BE2C (cell line): ENCODE results near the gene COL8A2.

ENCODE experiments used
- DNase-seq: peaks from one replicate; pipeline ENCODE4 v3.0.0-alpha.2; 2020
- H3K27me3 ChIP-seq: fragments of 250-450 bp; sonication (Bioruptor Pico); 2 replicates; pipeline ENCODE4 v1.5.1; 2020; ENCODE audit warnings: mild to moderate bottlenecking
- H3K36me3 ChIP-seq: fragments of 250-450 bp; sonication (Bioruptor Pico); 2 replicates; pipeline ENCODE4 v1.5.1; 2020; ENCODE audit warnings: mild to moderate bottlenecking
- H3K4me1 ChIP-seq: fragments of 250-450 bp; sonication (Bioruptor Pico); 2 replicates; pipeline ENCODE4 v1.5.1; 2020
- H3K4me3 ChIP-seq: 2 replicates; pipeline ENCODE4 v1.5.1; 2011; ENCODE audit warnings: low read depth, low read length
- H3K9me3 ChIP-seq: fragments of 250-450 bp; sonication (Bioruptor Pico); 2 replicates; pipeline ENCODE4 v1.5.1; 2020
- TF ChIP-seq, protein P1 (sequence below): IDR thresholded peaks from 2 replicates; pipeline ENCODE4 v1.5.1; 2012; ENCODE audit warnings: mild to moderate bottlenecking, low read depth, low read length

COL8A2 gene

DNA sequence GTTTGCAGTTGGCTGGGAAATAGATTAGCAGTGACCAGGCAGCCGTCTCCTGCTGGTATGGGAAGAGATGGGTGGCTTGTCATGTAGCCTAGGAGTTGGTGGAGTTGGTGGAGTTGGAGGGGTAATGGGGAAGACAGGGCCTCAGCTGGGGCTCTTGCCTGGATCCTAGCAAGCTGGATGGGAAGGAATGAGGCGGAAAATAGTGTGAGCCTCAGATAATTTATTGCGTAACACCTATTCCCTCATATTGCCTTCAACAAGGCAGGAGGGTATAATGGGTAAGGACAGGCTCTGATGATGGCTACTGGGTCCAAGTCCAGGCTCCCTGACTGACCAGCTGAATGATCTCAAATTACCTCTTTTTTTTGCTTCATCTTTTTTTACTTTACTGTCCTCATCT lies 43.5 kb upstream of the COL8A2 start:
- TF ChIP-seq, protein P1, sequence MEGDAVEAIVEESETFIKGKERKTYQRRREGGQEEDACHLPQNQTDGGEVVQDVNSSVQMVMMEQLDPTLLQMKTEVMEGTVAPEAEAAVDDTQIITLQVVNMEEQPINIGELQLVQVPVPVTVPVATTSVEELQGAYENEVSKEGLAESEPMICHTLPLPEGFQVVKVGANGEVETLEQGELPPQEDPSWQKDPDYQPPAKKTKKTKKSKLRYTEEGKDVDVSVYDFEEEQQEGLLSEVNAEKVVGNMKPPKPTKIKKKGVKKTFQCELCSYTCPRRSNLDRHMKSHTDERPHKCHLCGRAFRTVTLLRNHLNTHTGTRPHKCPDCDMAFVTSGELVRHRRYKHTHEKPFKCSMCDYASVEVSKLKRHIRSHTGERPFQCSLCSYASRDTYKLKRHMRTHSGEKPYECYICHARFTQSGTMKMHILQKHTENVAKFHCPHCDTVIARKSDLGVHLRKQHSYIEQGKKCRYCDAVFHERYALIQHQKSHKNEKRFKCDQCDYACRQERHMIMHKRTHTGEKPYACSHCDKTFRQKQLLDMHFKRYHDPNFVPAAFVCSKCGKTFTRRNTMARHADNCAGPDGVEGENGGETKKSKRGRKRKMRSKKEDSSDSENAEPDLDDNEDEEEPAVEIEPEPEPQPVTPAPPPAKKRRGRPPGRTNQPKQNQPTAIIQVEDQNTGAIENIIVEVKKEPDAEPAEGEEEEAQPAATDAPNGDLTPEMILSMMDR = no peak
- H3K36me3 ChIP-seq = peaks cover 11% of the 10 kb centered on the region
- no peak for DNase-seq

DNA sequence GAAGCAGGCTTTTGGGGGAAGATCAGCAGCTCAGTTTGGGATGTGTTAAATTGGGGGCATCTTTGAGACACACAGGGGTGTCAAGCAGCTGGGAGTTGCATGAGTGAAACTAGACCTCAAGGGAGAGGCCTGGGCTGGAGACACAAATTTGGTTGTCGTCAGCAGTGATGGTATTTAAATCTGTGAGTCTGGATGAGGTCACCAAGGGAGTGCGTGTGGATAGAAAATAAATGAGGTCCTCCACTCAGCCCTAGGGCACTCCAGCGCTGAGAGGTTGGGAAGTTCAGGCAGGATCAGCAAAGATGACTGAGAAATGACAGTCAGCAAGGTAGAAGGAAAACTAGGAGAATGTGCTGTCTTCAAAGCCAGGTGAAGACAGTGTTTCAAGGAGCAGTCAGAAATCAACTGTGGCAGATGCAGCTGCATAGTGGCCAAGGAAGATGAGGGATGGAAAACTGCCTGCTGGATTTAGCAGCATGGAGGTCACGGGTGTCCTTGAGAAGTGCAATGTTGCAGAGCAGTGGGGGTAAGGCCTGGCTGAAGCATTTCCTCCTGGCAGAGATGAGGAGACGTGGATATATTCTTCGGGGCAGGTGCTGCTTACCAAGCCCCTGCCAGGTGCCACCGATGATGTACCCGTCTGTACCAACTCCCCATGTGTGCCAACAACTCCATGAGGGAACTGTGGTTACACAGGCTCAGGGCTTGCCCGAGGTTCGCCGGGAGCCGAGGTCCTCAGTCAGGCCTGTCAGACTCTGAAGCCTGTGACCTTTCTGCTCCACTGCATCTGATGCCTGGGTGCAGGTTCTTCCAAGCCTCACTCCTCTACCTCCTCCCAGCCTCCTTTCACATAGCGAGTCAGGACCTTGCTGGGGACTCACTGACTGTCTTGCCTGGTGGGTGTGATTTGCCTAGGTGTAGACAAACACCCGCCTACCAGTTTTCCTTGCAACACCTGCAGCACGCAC lies 42.2 kb upstream of the COL8A2 start:
- peaks cover 7% of the 10 kb centered on the region; the same call in 1 of the 2 replicates for H3K36me3 ChIP-seq

More for the DNA sequence above, 43.5 kb upstream of the COL8A2 start:
- Histone ChIP-seq H3K27me3 (no peaks in the 10 kb centered on the region), H3K4me3 (no peak overlapping the region), H3K4me1 (no peaks in the 10 kb centered on the region), H3K9me3 (no peaks in the 10 kb centered on the region)

DNA sequence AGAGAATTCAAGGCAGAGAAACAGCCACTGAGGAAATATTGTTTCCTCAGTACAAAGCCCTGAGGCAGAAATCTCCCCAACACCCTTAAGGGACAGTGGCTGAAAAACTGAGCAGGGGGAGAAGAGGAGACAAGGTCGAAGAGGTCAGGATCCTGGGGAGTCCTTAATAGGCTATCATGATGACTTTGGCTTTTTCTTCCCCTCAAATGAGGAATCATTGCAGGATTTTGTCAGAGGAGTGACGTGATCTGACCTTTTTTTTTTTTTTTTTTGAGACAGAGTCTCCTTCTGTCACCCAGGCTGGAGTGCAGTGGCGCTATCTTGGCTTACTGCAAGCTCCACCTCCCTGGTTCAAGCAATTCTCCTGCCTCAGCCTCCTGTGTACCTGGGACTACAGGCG lies 41.1 kb upstream of the COL8A2 start:
- Histone ChIP-seq H3K4me3 (no peak overlapping the region), H3K4me1 (no peaks in the 10 kb centered on the region), H3K9me3 (no peaks in the 10 kb centered on the region)

More for the DNA sequence above, 42.2 kb upstream of the COL8A2 start:
- Histone ChIP-seq H3K27me3 (no peaks in the 10 kb centered on the region), H3K9me3 (no peaks in the 10 kb centered on the region), H3K4me1 (no peaks in the 10 kb centered on the region), H3K4me3 (no peak overlapping the region)
- TF ChIP-seq, protein P1 = no peak
- no peak for DNase-seq

DNA sequence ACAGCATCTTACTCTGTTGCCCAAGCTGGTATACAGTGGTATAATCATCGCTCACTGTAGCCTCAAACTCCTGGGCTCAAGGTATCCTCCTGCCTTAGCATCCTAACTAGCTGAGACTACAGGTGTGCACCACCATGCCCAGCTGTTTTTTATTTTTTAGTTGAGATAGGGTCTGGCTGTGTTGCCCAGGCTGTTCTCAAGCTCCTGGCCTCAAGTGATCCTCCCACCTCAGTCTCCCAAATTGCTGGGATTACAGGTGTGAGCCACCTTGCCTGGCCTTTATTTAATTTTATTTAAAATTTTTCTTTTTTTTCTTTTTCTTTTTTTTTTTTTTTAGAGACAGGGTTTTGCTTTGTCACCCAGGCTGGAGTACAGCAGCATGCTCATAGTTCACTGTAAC lies 40.1 kb upstream of the COL8A2 start:
- Histone ChIP-seq H3K9me3 (no peaks in the 10 kb centered on the region), H3K27me3 (no peaks in the 10 kb centered on the region), H3K4me3 (no peak overlapping the region), H3K36me3 (peaks cover 3% of the 10 kb centered on the region; the same call in 1 of the 2 replicates), H3K4me1 (no peaks in the 10 kb centered on the region)
- DNase-seq = no peak
- TF ChIP-seq, protein P1 = no peak

More for the DNA sequence above, 41.1 kb upstream of the COL8A2 start:
- H3K36me3 ChIP-seq = peaks cover 7% of the 10 kb centered on the region; the same call in 1 of the 2 replicates
- TF ChIP-seq, protein P1 = no peak
- no peaks in the 10 kb centered on the region for H3K27me3 ChIP-seq
- no peak for DNase-seq

DNA sequence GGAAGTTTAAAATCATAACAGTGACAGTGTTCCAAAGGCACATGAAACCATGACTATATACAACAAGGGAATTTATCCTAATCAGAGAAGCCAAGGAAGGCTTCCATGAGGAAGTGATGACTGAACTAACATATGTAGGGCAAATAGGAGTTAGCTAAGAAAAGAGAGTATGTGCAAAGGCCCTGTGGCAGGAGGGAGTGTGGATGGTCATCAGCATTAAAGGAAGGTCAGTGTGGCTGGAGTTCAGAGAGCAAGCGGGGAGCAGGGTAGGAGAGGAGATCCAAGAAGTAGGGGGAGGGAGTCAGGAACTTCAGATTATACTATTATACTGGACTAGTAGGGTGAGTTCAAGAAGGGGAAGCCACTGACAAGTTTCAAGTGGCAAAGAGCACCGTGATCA lies 39.3 kb upstream of the COL8A2 start:
- H3K27me3 ChIP-seq = no peaks in the 10 kb centered on the region
- TF ChIP-seq, protein P1 = no peak
- no peaks in the 10 kb centered on the region for H3K4me1 ChIP-seq
- DNase-seq = no peak
- peaks cover 3% of the 10 kb centered on the region; the same call in 1 of the 2 replicates for H3K36me3 ChIP-seq
- H3K9me3 ChIP-seq = no peaks in the 10 kb centered on the region
- no peak overlapping the region for H3K4me3 ChIP-seq

DNA sequence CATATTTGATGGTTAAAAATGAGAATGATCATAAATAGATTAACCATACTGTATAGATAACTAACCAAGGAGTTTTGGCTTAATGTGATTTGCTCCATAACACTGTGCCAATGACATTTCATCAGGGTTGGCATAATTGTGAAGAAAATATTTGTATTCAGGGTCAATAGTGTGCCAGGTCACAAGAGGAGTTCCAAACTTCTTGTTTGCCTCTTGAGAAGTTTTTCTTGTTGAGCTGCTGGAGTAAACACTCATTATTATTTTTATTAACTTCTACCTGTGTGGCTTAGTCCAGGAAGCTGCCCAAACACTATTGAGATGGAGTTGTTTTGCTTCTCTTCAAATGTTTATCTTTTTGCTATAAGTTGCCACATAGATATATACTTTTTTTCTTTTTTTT lies 38.4 kb upstream of the COL8A2 start:
- no peaks in the 10 kb centered on the region for H3K27me3 ChIP-seq
- H3K4me1 ChIP-seq = no peaks in the 10 kb centered on the region
- H3K9me3 ChIP-seq = no peaks in the 10 kb centered on the region
- H3K4me3 ChIP-seq = no peak overlapping the region
- H3K36me3 ChIP-seq = peaks cover 3% of the 10 kb centered on the region; the same call in 1 of the 2 replicates
- no peak for DNase-seq
- TF ChIP-seq, protein P1 = no peak
